IMR-90 (cell line): ENCODE data around the gene IFRD2.

Experiments used
- CEBPB ChIP-seq: IDR thresholded peaks from 2 replicates; pipeline ENCODE4 v1.6.1; 2012; ENCODE audit warnings: low read depth, low read length, improper control_type of control experiment
- CTCF ChIP-seq: conservative IDR thresholded peaks from 2 replicates; pipeline ENCODE4 v1.5.1; 2012; ENCODE audit warnings: mild to moderate bottlenecking, low read depth, low read length, improper control_type of control experiment
- POLR2A ChIP-seq: IDR thresholded peaks from 2 replicates; pipeline ENCODE4 v1.6.1; 2012; ENCODE audit warnings: mild to moderate bottlenecking, low read depth, low read length

GRCh38 chr3:50316657-50317242 lies 24.5 kb upstream of the IFRD2 start:
- TF ChIP-seq CTCF, result no peak
- no peak for TF ChIP-seq CEBPB
- TF ChIP-seq POLR2A, result no peak
